Urothelium cell line (cell line): ENCODE results near the gene KLRG1.

Experiments used
- DNase-seq: peaks from one replicate; pipeline ENCODE4 v3.0.0; 2011; ENCODE audit warnings: low spot score, mixed read lengths
- FAIRE-seq: peaks from 2 replicates; lab custom pipeline; 2011; peaks lifted over from hg19 to GRCh38; lab: Jason Lieb, UNC

The KLRG1 gene

GRCh38 chr12:9039397-9039977, 50.1 kb downstream of the KLRG1 start:
- FAIRE-seq (peak; percentile 48), DNase-seq (peak; percentile 73)

DNA sequence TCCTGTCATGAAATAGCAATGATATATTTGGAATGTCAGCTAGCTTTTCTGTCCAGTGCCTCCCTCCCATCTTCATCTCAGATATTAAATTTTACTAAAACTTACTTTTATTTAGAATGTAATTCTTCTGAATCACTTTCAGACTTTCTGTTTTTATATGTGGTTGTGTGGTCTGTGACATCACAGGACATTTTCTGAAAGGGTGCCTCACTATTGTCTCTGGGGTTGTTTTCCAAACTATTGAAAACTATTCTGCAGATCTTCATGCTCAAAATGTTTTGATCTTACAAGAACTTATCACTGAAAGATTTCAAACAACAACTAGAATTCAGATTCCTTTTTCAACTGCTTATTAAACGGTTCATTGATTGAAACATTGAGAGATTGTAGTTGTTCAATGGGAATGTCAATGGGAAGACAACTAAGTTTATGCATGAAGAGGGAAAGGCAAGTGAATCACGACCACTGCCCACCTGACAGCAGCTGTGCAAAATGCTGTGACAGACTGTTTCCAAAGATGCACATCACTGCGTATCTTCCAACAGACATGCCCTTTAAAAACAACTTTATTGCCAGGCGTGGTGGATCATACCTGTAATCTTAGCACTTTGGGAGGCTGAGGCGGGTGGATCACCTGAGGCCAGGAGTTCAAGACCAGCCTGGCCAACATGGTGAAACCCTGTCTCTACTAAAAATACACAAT, 51.3 kb downstream of the KLRG1 start:
- FAIRE-seq, result no peak
- no peak for DNase-seq

DNA sequence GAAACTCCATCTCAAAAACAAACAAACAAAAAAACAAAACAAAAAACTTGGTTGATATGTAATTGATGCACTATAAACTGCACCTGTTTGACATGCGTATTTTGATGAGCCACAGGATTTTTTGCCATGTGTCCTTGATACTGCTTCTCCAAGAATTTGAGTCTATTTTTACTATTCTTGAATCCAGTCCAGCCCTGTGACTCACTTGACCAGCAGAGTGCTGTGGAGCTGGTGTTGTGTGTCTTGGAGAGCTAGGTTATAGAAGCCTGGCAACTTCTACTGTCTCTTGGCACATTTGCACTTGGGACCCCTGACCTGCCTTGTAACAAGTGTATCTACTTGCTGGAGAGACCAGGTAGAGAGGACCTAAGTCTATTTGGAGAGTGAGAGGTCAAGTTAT, 52.0 kb downstream of the KLRG1 start:
- no peak for FAIRE-seq
- peak; percentile 54 for DNase-seq

DNA sequence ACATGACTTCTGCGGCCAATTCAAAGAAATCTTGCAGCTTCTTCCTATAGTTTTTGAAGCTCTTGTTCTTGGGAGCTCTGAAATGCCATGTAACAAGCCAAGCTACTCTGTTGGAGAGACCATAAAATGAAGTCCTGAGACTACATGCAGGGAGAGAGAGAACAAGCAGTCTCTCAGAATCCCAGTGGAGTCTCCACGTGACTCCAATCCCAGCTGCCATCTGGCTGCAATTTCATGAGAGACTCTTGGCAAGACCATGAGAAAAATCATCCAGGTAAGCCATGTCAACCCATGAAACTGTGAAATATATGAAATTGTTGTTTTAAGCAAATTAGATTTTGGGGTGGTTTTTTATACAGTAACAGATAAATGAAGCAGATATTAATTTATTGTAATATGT, 54.4 kb downstream of the KLRG1 start:
- FAIRE-seq, result no peak
- no peak for DNase-seq

DNA sequence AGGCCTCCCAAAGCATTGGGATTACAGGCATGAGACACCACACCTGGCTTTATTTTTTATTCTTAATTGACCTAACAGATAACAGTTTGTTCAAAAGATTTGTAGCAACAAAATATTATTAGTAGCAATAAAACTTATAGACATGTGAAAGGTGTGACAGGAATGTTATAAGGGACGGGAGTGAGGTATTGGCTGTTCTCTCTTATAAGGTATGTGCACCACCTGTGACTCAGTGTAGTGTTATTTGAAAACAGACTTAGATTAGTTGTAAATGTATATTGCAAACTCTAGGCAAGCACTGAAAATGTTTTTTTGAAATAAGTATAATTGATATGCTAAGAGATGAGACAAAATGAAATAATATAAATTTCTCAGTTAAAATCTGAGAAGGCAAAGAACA, 57.8 kb downstream of the KLRG1 start:
- DNase-seq, result no peak
- FAIRE-seq, result no peak

- FAIRE-seq, result no peak
- no peak for DNase-seq
These were observed 59.6 kb downstream of the KLRG1 start for GRCh38 chr12:9048930-9049329.

DNA sequence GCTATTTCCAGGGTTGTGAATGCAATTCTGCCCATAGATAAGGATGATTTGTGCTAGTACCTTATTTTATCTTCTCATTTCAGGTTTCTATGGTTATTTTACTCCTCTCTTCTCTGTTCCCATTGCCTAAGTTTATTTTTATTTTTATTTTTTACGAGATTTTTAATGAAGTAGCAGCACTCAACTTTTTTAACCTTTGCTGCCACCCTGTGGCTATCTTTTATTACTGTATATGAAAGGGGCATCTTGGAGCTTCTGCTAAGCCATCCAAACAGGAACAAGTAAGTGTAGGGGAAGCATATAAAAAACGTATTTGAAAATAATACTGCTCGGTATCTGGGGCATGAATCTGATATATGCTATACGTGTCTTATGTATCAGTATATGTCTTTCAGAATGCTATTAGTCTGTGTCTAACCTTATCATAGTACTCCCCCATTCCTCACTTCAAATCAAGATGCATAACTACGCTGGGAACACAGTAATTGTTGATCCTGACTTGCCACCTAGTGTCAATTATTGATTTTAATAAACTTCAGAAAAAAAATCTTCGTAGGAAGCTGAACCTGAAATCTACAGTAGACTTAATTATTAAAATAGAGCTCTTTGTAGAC, 60.3 kb downstream of the KLRG1 start:
- no peak for FAIRE-seq
- DNase-seq, result peak; percentile 53

GRCh38 chr12:9050521-9051157, 61.3 kb downstream of the KLRG1 start:
- no peak for FAIRE-seq

DNA sequence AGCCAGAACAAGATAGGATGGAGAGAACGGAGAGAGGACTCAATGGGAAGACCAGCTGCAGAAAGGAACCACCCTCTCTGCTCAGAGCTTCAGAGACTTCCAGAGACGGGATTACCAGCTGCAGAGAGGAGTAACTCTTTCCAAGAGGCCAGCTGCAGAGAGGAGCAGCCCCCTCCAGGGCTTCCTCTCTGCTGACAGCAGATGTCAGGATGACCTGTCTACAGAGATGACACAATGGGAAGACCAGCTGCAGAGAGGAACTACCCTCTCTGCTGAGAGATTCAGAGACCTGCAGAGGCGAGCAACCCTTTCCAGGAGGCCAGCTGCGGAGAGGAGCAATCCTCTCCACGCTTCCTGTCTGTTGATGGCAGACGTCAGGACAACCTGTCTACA, 61.8 kb downstream of the KLRG1 start:
- DNase-seq (no peak), FAIRE-seq (no peak)

More at GRCh38 chr12:9050521-9051157, 61.3 kb downstream of the KLRG1 start:
- DNase-seq, result no peak

GRCh38 chr12:9052610-9053009, 63.3 kb downstream of the KLRG1 start:
- FAIRE-seq, result no peak
- no peak for DNase-seq
